ENCODE measurements around the gene DGKI.
"Not testable (repeated sequence)": the region's sequence is repeated elsewhere in the genome, so short reads cannot be mapped to it uniquely, and the experiment has no call there.

Gene DGKI

DNA sequence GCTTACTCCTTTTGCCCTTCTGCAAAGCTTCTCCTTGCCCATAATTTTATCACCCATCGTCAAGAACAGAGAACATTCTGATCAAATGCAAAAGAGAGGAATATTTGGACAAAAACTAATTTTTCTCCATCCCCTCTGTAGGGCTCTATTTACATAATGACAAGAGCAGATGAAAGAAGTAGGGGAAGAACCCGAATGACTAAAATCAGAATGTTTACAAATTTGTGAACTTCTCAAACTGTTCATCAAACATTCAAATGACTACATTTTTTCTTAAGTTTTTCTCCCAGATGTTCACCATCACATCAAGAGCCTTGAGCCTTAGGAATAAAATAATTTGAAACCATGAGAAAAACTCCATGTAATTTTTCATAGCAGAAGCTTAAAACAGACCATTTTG is 119.4 kb downstream of the DGKI start:
- no peak for DNase-seq

DNA sequence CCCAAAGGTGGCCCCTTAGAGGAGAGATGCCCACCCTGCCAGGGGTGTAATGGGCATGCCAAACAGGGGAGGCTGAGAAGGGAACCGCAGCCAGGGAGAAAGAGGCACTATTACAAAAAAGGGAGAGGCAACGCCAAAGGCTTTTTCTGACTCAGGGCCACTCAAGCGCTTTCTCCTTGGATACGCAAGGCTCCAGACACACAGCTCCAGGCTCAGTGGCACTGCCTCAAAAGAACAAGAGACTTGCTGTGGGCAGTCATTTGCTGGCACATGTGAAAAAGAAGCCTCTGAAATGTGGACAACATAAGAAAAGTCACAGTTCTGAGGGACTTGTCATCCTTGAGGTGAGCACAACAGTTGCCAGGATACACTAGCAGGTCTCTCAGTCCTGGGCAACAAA is 128.4 kb downstream of the DGKI start:
- no peak for DNase-seq

DNA sequence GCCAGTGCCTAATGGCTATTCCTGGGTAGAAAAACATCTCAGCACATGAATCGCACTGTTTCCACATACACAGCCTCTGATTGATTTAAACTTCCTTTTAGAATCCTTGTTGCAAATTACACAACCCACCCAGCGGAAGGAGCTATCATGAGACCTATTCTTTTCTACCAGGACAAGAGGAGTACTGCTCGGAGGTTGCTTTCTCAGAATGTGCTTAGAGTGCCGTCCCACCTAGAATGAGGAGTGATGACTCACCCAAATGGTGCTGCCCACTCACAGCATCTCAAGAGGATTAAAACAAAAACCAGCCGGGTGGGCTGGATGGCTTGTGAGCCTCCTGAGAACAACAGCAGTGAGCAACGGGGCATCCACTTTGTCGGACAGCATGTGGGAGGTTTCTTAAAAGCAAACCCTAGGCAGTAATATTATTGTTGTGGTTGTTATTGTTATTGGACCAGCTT is 128.9 kb downstream of the DGKI start:
- DNase-seq = no peak

DNA sequence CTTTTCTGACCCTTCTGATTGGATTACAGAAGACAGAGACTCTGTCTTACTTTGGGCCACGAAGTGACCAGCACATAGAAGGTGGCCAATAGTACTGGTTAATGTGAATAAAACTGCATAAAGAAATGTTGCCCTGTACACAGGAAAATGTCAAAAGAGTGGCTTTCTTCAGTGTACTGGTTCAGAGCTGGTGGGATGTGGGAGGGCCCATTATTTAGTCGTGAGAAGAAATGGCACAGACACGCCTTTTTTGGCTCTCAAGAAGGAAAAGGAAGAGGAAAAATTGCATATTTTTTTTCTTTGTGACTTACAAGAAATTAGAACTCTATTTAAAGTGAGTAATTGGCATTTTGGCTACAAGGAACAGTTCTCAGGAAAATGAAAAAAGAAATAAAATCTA is 129.7 kb downstream of the DGKI start:
- no peak for DNase-seq

DNA sequence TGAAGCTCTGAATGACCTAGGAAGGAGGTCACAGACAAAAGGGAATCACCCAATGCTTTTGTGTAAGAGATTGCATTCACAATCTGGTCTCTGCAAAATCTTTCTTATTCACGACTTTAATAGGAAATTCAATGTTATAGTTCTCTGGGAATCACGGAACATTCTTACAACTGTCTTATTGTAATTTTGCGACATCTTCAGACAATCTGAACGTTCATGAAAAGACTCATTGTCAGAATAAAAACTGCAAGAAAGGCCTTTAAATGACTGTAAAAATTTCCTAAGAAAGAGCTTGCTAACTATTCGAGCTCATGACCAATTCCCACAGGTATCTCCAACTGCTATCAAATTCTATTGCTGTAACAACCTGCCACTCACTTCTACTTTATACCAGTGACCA is 130.7 kb downstream of the DGKI start:
- DNase-seq = no peak

DNA sequence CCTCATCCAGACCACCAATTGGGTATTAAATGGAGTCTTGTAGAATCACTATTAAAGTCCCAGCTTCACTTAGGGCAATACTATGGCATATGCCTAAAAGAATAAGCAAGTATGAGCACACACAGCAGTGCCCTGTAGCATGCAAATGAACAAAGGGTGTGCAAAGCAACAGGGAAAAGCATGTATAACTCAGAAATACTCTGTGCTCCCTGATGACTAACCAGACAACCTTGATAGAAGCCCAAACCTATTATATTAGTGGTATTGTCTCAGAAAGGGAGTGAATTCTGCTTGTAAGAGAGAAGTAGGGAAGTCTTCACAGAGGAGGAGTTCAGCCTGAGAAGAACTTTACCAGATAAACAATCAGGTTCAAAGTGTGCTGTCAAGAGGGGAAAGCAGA is 131.2 kb downstream of the DGKI start:
- DNase-seq = no peak

DNA sequence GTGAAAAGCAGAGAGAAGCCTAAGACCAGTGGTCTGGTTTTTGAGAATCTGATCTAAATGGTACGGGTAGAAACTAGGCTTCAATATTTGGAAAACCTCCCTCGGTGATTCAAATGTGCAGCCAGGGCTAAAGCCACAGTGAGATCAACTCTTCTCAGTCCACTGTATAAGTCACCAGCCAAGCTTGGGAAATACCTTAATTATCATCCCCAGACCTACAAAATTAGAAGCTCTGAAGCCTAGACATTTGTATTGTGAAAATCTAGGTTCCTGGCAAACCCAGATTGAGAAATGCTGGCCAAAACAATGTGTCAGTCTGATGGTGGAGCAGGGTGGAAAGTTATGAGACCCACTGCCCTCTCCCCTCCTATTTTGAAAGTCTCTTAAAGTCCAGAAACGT is 131.7 kb downstream of the DGKI start:
- no peak for DNase-seq

DNA sequence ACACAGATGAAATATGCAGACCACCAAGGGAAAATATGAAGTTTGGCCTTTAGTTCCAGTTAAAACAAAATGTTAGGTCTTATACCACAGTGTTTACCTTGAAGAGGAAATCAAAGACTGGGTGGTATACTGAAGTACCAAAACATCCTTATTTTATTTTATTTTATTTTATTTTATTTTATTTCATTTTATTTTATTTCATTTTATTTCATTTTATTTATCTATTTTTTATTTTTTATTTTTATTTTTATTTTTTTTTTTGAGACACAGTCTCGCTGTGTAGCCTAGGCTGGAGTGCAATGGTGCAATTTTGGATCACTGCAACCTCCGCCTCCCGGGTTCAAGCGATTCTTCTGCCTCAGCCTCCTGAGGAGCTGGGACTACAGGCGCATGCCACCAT is 140.4 kb downstream of the DGKI start:
- DNase-seq = not testable (repeated sequence)

DNA sequence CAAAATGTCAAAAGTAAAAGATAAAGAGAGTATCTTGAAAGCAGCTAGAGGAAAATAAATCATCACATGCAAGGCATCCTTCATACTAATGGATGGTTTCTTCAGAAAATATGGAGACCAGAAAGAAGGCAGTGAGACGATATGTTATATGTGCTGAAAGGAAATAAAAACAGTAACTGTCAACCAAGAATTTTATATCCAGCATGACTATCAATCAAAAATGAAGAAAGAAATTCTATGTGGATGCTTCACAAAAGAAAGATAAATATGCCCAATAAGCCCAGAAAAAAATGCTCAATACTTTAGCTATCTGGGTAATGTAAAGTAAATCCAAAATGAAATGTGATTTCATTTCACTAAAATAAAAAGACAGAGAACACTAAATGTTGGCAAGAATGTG is 142.1 kb downstream of the DGKI start:
- no peak for DNase-seq

DNA sequence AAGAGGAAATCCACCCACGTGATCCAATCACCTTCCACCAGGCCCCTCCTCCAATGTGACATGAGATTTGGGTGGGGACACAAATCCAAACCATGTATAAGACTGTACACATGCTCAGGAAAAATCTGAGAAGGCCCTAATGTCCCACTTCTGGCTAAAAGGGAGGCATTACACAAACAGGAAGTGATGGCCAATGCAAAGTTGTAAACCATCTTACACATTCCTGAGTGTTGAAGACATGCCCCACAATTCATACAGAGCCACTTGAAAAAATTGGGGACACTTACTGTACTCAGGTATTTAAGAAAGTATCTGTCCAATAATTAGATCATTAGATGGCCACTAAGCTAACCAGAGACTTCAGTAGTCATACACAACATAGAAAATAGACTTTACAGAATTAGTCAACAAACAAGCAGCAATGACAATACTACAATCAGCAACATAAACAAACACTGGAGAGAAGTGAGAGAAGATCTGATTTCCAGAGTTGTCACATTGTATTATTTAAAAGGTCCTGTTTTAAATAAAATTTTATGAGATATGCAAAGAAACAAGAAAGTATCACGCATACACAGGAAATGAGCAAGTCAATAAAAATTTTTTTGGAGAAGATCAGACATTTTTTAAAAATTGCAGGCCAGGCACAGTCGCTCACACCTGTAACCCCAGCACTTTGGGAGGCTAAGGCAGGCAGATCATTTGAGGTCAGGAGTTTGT is 143.3 kb downstream of the DGKI start:
- no peak for DNase-seq

DNA sequence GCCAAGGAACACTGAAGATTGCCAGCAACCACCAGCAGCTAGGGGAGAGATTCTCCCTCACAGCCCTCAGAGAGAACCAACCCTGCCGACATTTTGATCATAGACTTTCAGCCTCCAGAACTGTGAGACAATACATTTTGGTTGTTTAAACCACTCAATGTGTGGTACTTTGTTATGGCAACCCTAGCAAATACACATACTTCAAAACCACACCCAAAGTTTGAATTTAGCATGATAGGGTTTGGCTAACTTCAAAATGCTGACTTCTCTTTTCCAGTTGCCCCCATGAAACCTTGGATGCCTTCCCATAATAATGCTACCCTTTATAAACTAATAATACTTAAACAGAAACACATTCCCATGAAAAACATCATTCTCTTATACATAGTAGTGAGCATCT is 149.8 kb downstream of the DGKI start:
- DNase-seq = no peak

DNA sequence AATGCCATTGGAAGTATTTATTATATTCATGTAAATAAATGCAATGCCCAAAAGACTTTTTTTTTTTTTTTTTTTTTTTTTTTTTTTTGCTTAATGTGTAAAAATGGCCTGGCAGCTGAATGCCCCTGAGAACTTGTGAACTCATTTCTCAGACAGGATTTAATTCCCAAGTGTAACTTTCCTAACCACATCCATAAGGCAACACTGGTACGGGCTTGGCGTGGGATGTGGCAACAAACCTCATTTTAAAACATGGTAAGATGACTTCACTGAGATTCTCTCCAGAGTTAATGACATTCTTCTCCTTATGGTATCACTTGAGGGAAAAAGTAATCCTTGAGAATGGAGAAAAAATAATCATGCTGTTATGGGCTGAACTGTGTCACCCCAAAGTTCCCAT is 150.4 kb downstream of the DGKI start:
- DNase-seq = no peak

DNA sequence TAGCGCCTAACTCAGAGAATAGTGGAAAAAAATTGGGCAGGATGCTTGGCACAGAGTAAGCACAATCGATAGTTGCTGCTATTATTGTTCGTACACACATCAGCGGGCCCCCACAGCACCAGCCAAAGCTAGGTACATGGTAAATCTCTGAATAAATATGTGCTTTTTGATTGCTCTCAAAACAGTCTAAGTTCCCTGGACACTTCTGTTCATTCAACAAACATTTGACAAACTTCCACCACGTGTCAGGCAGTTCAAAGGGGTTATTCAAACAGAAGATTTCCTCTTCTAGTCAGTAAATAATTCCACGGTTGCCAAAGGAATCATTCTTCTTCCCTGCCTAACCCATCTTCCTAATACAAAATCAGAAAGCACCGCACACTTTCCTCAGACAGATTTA is 150.8 kb downstream of the DGKI start:
- no peak for DNase-seq

DNA sequence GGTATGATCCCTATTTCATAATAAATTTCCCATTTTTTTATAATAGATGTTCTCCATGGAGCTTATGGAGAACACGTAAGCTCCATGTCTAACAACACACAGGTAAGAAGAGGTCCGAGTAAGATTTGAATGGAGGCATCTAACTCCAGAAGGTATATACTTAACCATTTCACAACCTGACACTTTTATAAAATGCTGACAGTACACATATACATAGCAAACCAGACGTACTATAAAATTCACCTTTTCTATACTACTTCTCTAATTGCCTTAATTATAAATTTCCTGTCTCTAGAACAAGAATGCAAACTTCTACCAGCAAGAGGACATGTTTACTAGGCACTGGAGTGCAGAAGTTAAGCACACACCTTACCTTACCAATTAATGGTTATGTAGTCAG is 151.3 kb downstream of the DGKI start:
- DNase-seq = no peak

DNA sequence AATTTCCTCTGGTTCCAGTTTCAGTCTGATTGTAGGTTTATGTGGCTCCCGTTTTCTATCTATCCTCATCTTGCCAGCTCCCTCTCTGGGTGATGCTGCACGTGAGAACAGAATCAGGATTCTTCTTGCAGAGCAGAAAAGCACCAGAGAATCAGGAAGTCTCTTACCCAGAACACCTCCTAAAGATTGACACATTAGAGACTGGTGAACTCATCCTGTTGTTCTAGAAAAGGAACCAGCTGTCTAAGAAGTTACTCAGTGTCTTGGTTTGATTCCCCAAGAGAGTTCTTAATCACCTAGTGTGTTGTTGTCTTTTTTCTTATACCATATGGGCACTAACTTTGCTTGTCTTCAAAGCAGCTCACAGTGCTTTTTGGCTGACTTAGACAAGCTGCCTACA is 152.4 kb downstream of the DGKI start:
- DNase-seq = no peak

DNA sequence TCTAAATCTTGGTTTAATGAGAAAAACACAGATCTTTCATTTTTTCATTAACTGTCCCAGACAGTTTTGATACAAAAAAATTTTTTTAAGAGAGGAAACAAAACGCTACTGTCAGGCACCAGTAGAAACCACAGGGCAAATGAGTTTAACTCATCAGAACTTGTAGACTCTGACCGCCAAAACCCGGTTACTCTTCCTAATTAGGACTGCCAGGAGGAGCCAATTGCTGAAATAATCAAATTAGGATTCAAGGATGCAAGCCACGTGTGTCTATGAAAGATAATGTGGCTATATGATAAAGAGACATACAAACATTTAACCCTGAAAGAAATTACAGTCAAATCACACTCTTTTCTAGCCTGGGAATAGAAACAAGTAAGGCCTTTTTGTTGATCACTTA is 154.4 kb downstream of the DGKI start:
- no peak for DNase-seq

DNA sequence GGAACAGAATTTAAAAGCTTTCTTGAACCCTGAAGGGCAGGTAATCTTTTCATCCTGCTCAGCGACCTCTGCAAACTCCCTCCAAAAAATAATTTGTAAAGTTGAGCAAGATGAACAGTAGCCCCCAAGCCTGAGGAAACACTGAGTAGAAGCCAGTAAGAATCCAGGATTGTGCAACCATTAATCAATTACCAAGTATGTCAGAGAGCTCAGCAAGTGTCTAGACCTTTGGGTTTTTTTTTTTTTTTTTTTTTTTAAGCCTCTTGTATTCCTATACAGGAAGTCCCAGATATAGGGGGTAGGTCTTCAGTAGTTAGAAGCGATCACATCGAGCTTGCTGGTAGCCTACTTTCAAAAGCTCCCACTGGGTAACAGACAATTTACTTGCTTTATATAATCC is 155.2 kb downstream of the DGKI start:
- no peak for DNase-seq

DNA sequence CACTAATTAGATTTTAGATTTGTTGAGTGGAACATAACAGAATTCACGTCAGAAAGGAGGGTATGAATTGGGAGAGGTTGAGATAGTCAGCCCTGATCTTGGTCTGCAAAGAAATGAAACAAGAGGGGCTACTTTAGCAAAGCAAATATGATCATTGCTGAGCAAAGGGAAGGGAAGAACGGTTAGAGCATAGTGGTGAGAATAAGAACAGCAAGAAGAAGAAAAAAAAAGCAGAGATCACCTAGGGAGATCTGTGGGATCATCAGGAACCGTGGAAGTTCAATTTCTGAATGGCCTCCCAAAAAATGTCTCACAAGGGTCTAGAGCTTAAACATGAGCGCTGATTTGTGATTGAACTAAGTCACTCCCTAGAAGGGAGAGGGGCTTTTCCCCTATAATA is 156.1 kb downstream of the DGKI start:
- no peak for DNase-seq

DNA sequence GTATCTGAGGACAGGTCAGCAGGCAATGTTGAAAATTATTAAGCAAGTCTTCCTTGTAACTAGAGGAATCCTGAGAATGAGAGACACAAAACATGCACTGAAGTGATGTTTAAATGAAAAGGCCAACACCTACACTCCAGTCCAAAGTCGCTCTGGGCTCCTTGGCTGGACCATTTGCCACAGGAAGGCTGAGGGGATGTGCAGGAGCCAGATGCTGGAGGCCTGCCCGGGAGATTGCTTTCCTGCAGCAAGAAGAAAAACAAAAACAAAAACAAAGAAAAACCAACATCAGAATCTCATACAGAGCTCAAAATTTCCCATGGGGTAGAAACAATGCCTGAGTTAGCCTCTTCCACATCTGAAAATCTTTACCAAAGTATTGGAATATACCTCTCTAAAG is 157.0 kb downstream of the DGKI start:
- no peak for DNase-seq

DNA sequence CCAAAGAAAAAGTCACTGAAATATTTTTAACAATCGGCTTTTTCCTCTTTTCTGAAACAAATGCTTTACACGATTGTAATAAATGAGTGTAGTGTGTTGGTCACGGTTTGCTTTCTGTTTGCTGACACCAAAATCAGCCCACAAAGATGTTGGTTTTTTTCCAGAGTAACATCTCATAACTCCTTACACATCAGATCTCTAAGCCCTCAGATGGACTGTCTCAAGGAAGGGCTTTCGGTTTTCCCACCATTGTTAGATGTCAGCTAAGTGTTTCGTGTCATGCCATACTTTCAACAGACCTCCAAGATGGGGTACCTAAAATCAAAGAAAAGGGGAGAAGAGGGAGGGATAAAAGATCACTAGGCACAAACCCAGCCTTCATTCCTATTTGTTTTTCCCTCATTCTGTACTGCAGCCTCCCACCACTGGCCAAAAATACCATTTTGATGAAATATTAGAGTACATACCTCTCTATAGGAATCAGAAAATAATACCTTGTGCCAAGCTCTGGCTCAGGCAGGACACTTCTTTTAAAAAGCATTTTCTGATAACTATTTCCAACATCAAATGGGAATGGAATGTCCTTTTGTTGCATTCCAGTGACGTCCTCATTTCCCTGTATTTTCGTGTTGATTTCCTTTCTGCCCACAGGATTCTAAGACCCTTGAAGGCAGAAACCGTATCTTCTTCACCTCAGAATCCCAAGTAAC is 159.1 kb downstream of the DGKI start:
- no peak for DNase-seq

DNA sequence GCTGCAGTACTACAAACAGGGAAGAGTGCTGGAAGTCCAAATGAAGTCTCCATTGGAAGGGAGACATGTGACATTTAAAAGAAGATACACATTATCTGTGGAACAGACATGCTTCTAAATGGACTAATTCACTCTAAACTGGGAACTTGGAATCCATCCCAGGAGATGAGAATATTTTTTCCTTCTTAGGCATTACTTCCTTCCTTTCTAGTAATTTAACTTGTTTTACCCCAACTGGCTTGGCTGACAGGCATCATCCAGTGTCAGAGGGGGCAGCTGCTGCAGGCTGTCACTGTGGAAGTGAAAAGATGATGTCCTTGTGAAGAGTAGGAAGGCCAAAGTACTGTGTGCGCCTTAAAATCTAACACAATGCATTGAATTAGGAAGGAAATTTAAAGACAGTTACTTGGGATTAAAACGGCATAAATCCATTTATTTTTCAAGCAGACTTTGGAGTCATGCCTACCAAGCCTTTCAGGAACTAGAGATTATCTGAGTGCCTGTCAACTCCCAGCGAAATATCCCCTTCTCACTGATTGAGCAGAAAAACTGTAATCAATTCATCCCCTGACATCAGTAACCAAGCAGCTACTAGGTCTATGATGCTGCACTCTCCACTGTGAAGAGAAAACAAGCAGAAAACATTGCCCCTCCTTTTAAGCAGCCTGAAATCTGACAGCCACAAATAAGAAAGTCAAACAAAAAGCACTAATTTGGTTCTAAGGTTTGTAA is 161.2 kb downstream of the DGKI start:
- DNase-seq = no peak

DNA sequence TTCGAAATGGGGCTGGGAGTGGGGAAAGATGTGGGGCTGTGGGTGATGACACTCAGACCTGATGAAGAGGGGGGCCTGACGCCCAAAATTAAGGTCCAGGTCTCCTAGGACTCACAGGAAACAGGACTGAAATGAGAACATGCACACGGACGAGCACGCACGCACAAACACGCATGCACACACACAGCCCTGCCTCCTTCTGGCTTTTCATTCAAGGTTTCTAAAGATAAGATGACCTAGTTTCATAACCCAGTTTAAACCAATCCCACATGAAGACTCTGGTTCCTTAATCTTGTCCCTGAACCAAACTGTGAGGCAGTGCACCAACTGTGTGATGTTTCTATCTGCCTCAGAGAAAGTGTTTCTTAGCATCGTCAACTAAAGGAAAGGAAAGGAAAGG is 162.0 kb downstream of the DGKI start:
- DNase-seq = no peak

DNA sequence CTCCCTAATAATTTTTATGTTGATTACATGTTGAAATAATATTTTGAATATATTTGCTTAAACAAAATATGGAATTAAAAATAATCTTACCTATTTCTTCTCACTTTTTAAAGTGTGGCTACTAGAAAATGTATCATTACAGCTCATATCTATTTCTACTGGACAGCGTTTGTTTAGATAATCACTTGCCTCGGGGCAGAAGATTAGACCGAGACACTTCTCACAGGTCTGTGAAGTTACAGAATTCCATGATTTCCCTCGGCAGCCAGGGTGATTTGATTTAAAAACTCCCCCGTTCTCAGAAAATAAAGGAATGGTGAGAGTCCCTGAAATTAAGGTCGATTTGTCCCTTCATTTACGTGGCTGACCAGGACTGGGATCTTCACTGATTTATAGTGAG is 162.5 kb downstream of the DGKI start:
- DNase-seq = no peak

DNA sequence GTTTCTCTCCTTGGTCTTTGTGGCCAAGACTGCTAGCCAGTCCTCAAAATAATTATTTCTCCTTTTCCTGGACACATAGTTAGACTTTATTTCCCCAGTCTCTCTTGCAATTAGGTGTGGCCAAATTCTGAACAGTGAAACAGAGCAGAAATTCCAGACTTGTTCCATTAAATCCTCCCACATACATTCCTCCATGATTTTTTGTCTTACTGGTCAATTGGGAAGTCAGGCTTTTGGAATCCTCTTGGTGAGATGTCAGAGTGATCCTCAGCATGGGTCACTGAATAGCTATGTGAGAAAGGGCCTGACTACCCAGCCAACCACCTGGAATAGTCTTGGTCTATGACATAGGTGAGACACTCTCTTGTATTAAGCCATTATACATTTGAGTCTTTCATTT is 164.2 kb downstream of the DGKI start:
- no peak for DNase-seq

Data from SHP77 treated with DMSO at 0.1 percent for 48 hours (cell line).